ENCODE measurements around the gene HSD17B12. TPM values are rescaled to one million over a fixed set of nuclear protein-coding genes. Genes with fewer than 3 reads are reported as not detected.
"Not testable (repeated sequence)": the region's sequence is repeated elsewhere in the genome, so short reads cannot be mapped to it uniquely, and the experiment has no call there.

The HSD17B12 gene
- total RNA-seq, 1 donor from 2014 or later: 84.7 TPM

- no peak for DNase-seq (ENCODE audit: low read depth)
- H3K36me3 ChIP-seq (ENCODE audit: control insufficient read depth, insufficient read depth, low read length): no peaks in the 10 kb centered on the region
- H3K4me3 ChIP-seq (ENCODE audit: low read depth, low read length): no peak overlapping the region
- TF ChIP-seq CTCF (IDR thresholded peaks at IDR 0.05; ENCODE audit: insufficient read depth, low read length, poor library complexity, severe bottlenecking): no peak
- no peaks in the 10 kb centered on the region for H3K27me3 ChIP-seq (ENCODE audit: control insufficient read depth, insufficient read depth, low read length)
Measured at GRCh38 chr11:43748095-43748494, 67.6 kb downstream of the HSD17B12 start.

- Histone ChIP-seq H3K4me3 (ENCODE audit: low read depth, low read length) (no peak overlapping the region), H3K27me3 (ENCODE audit: control insufficient read depth, insufficient read depth, low read length) (no peaks in the 10 kb centered on the region), H3K36me3 (ENCODE audit: control insufficient read depth, insufficient read depth, low read length) (no peaks in the 10 kb centered on the region)
- DNase-seq (ENCODE audit: low read depth): no peak
- TF ChIP-seq CTCF (IDR thresholded peaks at IDR 0.05; ENCODE audit: insufficient read depth, low read length, poor library complexity, severe bottlenecking): no peak
Measured at GRCh38 chr11:43751726-43752125, 71.2 kb downstream of the HSD17B12 start.

GRCh38 chr11:43756575-43756974 lies 76.0 kb downstream of the HSD17B12 start:
- DNase-seq (ENCODE audit: low read depth): no peak
- TF ChIP-seq CTCF (IDR thresholded peaks at IDR 0.05; ENCODE audit: insufficient read depth, low read length, poor library complexity, severe bottlenecking): no peak
- Histone ChIP-seq H3K4me3 (ENCODE audit: low read depth, low read length) (no peak overlapping the region), H3K36me3 (ENCODE audit: control insufficient read depth, insufficient read depth, low read length) (no peaks in the 10 kb centered on the region), H3K27me3 (ENCODE audit: control insufficient read depth, insufficient read depth, low read length) (no peaks in the 10 kb centered on the region)

- Histone ChIP-seq H3K27me3 (ENCODE audit: control insufficient read depth, insufficient read depth, low read length) (no peaks in the 10 kb centered on the region), H3K4me3 (ENCODE audit: low read depth, low read length) (no peak overlapping the region), H3K36me3 (ENCODE audit: control insufficient read depth, insufficient read depth, low read length) (no peaks in the 10 kb centered on the region)
- DNase-seq (ENCODE audit: low read depth): no peak
- TF ChIP-seq CTCF (IDR thresholded peaks at IDR 0.05; ENCODE audit: insufficient read depth, low read length, poor library complexity, severe bottlenecking): no peak
Measured at GRCh38 chr11:43758927-43759326, 78.4 kb downstream of the HSD17B12 start.

- TF ChIP-seq CTCF (IDR thresholded peaks at IDR 0.05; ENCODE audit: insufficient read depth, low read length, poor library complexity, severe bottlenecking): no peak
- Histone ChIP-seq H3K27me3 (ENCODE audit: control insufficient read depth, insufficient read depth, low read length) (no peaks in the 10 kb centered on the region), H3K36me3 (ENCODE audit: control insufficient read depth, insufficient read depth, low read length) (no peaks in the 10 kb centered on the region), H3K4me3 (ENCODE audit: low read depth, low read length) (no peak overlapping the region)
- DNase-seq (ENCODE audit: low read depth): no peak
Measured at GRCh38 chr11:43760902-43761301, 80.4 kb downstream of the HSD17B12 start.

- TF ChIP-seq CTCF (IDR thresholded peaks at IDR 0.05; ENCODE audit: insufficient read depth, low read length, poor library complexity, severe bottlenecking): no peak
- H3K36me3 ChIP-seq (ENCODE audit: control insufficient read depth, insufficient read depth, low read length): no peaks in the 10 kb centered on the region
- H3K4me3 ChIP-seq (ENCODE audit: low read depth, low read length): no peak overlapping the region
- H3K27me3 ChIP-seq (ENCODE audit: control insufficient read depth, insufficient read depth, low read length): no peaks in the 10 kb centered on the region
- no peak for DNase-seq (ENCODE audit: low read depth)
Measured at GRCh38 chr11:43765194-43765593, 84.7 kb downstream of the HSD17B12 start.

GRCh38 chr11:43768654-43769053 lies 88.1 kb downstream of the HSD17B12 start:
- not testable (repeated sequence) for H3K27me3 ChIP-seq (ENCODE audit: control insufficient read depth, insufficient read depth, low read length); DNase-seq (ENCODE audit: low read depth); H3K36me3 ChIP-seq (ENCODE audit: control insufficient read depth, insufficient read depth, low read length); H3K4me3 ChIP-seq (ENCODE audit: low read depth, low read length)
